ENCODE data around the gene DIP2C.
"Not testable (repeated sequence)": the region's sequence is repeated elsewhere in the genome, so short reads cannot be mapped to it uniquely, and the experiment has no call there.

DIP2C gene

GRCh38 chr10:418226-418625 lies 271.2 kb downstream of the DIP2C start:
- DNase-seq (ENCODE audit: low read depth in 3 of 3) = no peak

- DNase-seq (ENCODE audit: low read depth in 3 of 3) = no peak
These were observed 273.4 kb downstream of the DIP2C start for GRCh38 chr10:416091-416515.

- DNase-seq (ENCODE audit: low read depth in 3 of 3) = no peak
These were observed 275.8 kb downstream of the DIP2C start for GRCh38 chr10:413662-414071.

DNA sequence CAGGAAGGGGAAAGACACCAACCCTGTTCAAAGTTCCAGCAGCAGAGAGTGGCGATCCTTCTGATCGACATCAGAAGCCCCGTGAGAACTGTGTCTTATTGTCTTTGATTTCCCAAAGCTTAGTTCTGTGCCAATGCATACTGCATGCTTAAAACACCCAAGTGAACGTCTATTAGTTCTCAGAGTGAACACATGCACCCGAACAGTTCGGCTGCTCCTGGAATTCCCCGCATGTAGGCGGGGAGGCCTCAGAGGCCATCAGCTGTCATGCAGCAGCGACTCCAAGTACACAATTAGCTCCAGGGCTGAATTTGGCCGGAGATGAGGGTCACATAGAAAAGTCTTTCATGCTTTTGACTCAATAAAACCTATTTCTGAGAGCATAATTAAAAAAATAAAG lies 277.4 kb downstream of the DIP2C start:
- no peak for DNase-seq (ENCODE audit: low read depth in 3 of 3)

GRCh38 chr10:411603-412002 lies 277.9 kb downstream of the DIP2C start:
- DNase-seq (ENCODE audit: low read depth in 3 of 3) = no peak

DNA sequence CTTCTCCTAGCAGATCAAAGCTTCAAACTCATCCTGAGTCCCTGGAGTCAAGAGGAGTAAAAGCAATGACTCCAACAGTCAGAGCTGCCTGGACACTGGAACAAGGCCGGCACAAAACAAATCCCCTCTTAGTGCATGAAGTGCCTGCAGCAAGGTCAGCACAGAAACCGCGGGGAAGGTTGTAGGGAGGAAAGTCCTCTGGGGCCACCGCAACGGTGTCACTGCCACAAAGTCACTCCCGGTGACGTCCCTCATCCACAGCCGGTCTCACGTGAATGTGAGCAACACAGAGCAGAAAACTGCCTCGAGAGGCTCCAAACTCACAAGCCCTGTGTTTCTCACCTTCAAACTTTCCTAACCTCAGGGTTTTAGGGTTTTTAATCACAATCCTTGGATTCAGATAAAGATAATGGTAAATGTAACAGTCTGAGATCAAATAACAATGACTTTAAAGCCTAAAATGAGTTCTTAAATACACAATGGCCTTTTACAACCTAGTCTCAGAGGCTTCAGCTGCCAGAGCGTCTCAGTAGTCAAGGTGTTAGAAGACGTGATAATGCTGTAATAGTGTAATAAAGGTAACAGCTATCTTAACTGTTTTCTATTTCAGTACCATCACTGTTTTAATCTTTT lies 279.9 kb downstream of the DIP2C start:
- no peak for DNase-seq (ENCODE audit: low read depth in 3 of 3)

- no peak for DNase-seq (ENCODE audit: low read depth in 3 of 3)
These were observed 281.2 kb downstream of the DIP2C start for GRCh38 chr10:408236-408635.

GRCh38 chr10:406976-407375 lies 282.5 kb downstream of the DIP2C start:
- DNase-seq (ENCODE audit: low read depth in 3 of 3) = no peak

DNA sequence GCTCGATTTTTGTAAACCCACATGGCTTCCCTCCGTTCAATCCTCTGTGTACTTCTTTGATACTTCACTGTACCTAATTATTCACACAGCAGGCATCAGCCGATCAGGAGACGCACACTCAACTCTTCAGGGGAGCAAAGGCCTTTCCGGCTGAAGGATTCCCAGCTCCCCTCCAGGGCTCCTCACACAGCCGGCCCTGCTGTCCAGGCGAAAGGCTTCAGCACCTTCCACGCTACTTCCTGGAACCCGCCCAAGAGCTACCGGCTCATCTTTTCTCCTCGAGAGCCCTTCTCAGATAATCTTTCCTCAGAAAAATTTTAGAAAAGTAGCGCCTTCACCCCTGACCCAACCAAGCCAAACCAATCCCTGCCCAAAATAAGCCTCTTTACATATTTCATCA lies 283.8 kb downstream of the DIP2C start:
- DNase-seq (ENCODE audit: low read depth in 3 of 3) = no peak

GRCh38 chr10:404991-405390 lies 284.5 kb downstream of the DIP2C start:
- no peak for DNase-seq (ENCODE audit: low read depth in 3 of 3)

DNA sequence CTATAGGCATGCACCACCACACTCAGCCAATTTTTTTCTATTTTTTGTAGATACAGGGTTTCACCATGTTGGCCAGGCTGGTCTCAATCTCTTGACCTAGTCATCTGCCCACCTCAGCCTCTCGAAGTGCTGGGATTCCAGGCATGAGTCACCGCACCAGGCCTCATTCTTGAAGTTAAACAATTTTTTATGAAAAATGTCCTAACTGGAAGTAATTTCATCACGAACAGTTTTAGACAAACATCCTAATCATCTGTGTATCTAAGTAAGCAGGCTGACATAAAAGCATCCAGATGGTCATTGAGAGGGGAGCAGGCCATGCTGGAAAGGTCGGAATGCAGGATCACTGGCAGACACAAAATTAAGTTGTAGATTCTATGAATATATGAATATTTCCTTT lies 285.1 kb downstream of the DIP2C start:
- DNase-seq (ENCODE audit: low read depth in 3 of 3) = no peak

DNA sequence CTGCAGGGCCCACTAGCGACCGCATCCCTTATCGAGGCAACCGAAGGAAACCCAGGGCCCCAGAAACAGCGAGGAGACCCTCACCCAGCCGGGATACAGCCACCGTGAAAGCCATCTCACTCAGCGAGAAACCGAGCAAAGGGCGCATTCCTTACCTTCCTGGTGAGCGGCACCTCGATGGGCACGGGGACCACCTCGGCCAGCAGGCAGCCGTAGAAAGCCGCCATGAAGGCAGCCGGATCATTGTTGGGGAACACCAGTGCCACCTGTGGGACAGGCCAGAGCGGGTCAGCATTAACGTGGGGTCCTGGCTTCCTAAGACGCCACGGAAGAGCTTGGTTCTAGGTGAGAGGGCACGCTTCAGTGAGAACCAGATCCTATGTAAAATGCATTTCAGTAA lies 290.5 kb downstream of the DIP2C start:
- DNase-seq (ENCODE audit: low read depth in 3 of 3) = no peak

- DNase-seq (ENCODE audit: low read depth in 3 of 3) = no peak
These were observed 292.0 kb downstream of the DIP2C start for GRCh38 chr10:397321-398068.

DNA sequence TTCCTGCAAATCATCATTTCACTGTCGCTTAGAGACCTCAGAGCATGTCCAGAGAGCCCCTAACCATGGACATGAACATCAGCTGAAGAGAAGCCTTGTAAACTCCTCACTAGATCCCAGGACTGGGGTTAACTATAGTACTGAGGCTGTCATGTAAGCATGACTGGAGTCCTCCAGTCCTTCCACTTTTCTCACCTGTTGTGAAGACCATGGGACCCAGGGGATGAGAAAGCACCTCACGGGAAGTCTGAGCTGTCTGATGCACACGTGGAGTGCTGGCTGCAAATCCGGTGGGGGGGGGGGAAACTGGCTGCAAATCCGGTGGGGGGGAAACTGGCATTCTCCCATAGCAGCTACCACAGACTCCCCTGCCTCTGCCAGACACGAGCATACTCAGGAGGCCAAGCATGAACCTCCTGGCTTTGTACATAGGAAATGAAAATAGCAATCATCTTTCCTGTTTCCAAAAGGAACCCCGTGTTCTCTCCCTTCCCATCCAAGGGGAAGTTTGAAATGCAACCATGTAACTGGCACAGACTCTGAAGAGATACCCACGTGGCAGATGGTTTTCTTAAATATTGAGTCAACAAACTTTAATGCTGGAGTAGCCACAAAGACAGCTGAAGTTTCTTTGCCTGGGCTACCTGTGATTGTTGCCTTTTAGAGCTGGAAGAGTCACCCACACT lies 292.8 kb downstream of the DIP2C start:
- no peak for DNase-seq (ENCODE audit: low read depth in 3 of 3)

DNA sequence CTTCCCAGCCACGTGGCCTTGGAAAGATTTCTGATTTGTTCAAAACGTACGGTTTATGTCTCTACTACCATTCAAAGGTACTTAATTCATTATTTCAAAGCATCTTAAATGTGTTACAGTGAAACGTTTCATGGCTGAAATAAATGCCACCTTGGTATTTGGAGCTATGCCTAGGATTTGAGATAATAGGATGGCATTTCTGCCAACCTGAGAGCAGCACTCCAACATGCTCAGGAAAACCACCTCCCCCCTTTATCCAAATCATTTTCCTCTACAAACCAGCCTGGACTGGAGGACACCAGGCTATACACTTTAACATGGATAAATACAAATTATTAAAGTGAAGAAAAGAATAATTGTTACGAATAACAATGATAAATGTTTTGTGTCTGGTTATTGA lies 293.4 kb downstream of the DIP2C start:
- no peak for DNase-seq (ENCODE audit: low read depth in 3 of 3)

- no peak for DNase-seq (ENCODE audit: low read depth in 3 of 3)
These were observed 293.8 kb downstream of the DIP2C start for GRCh38 chr10:395665-396064.

DNA sequence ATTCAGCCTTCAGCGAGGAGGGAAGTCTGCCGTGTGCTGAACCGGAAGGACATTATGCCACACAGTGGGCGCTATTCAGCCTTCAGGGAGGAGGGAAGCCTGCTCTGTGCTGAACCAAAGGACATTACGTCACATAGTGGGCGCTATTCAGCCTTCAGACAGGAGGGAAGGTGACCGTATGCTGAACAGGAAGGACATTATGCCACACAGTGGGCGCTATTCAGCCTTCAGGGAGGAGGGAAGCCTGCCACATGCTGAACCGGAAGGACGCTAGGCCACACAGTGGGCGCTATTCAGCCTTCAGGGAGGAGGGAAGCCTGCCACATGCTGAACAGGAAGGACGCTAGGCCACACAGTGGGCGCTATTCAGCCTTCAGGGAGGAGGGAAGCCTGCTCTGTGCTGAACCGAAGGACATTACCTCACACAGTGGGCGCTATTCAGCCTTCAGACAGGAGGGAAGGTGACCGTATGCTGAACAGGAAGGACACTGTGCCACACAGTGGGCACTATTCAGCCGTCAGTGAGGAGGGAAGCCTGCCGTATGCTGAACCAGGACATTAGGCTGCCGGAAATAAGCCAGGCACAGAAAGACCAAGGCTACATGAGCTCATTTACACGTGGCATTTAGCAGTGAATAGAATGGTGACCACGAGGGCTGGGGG lies 294.9 kb downstream of the DIP2C start:
- not testable (repeated sequence) for DNase-seq (ENCODE audit: low read depth in 3 of 3)

- DNase-seq (ENCODE audit: low read depth in 3 of 3) = no peak
These were observed 295.6 kb downstream of the DIP2C start for GRCh38 chr10:393787-394438.

DNA sequence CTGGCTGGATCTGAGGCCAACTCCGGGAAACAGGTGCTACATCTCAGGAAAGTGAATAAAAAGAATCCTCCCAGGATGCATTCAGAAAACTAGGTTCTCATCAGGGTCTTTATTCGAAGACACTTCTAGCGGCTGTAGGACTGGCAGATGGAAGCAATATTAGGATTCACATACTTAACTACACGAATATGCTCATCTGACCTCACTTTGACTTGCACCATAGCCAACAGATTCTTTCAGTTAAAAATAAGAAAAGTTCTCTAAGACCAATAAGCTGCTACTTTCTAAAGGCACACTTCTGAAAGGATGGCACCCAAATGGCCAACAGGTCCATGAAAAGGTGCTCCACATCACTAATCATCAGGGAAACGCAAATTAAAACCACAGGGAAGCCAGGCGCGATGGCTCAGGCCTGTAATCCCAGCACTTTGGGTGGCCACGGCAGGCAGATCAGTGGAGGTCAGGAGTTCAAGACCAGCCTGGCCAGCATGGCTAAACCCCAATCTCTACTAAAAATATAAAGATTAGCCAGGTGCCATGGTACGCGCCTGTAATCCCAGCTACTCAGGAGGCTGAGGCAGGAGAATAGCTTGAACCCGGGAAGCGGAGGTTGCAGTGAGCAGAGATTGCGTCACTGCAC lies 296.2 kb downstream of the DIP2C start:
- no peak for DNase-seq (ENCODE audit: low read depth in 3 of 3)

DNA sequence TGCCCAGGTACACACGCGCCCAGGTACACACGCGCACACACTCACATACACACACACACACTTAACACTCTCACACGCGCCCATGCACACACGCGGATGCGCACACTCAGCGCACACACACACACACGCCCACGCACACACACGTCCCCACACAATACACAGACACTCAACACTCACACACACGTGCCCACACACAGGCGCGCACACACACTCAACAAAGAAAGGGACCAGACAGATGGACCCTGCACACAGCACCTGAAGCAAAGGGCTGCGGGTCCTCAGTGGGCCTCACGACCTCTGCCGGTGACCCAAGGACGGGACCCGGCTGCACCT lies 296.8 kb downstream of the DIP2C start:
- no peak for DNase-seq (ENCODE audit: low read depth in 3 of 3)

DNA sequence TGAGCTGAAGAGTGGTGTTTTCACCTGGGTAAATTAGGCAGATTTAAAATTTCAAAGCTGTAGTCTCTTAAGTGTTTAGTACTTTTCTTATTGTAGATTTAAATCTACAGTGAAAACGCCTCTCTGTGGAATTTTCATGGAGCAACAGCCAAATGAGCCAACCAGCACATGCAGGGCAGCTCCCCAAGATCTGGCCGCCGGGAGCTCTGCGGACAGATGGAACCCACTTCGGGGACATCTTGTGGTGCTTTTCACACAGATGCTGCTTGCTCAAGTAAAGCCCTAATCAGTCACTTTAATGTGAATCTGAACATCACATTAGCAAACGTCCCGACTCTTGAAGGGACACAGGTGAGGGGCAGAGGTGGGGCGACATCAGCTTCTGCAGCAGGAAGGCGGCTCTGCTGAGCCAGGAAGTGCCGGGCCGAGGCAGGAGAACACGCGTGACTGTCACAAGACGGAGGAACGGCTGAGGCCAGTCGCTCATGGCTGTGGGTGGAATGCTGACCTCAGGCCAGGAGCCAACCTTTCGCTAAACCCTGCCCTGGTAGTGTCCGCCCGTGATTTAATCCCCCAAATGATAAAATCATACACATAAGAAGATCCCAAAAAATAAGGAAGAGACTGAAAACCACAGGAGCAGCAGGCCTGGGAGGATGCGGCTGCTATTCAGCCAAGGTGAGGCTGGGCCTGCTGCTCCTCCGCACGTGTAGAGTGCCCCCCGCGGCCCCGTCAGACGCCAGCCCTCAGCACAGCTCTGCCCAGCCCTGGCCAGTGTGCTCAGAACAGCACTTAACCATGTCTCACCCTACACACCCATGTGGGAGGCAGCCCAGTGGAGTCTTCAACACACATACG lies 297.4 kb downstream of the DIP2C start:
- DNase-seq (ENCODE audit: low read depth in 3 of 3) = no peak

Measured in stimulated activated CD4-positive, alpha-beta T cell treated with anti-CD3 and anti-CD28 coated beads, TNF-alpha, amount 100 ng/mL, for 24 hours (primary cell).